Choroid plexus epithelial cell (primary cell): ENCODE data around the gene COG5.
"Not testable (repeated sequence)": the region's sequence is repeated elsewhere in the genome, so short reads cannot be mapped to it uniquely, and the experiment has no call there.

Experiments
- DNase-seq: peaks from one replicate; pipeline ENCODE4 v3.0.0-alpha.2; 2010; ENCODE audit warnings: low read depth
- H3K4me3 ChIP-seq: 2 replicates; pipeline ENCODE4 v1.5.1; 2011; ENCODE audit warnings: low read depth, mild to moderate bottlenecking, control low read depth, low read length, moderate library complexity
- TF ChIP-seq, protein P1 (sequence below): conservative IDR thresholded peaks from 2 replicates; pipeline ENCODE4 v1.5.1; 2011; ENCODE audit warnings: low read depth, mild to moderate bottlenecking, control low read depth, inconsistent platforms, low read length, moderate library complexity

Gene COG5

DNA sequence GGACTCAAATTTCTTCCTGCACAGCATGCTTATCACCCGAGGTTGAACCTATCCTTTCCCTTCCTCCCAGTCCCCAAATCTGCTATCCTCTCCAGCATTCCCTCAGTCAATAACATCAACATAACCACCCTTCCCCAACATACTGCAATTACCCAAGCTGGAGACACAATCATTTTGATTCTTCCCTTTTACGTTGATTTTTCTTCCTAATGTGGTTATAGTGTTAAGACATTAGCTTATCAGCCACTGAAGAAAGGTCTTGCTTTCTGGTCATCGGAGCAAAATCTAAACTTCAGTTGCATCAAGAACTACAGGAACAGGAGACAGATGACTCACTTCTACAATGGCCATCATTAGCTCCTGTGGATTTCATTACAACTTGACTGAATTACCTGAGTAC lies 398.4 kb downstream of the COG5 start:
- DNase-seq: no peak
- H3K4me3 ChIP-seq: no peak overlapping the region
- TF ChIP-seq, protein P1, sequence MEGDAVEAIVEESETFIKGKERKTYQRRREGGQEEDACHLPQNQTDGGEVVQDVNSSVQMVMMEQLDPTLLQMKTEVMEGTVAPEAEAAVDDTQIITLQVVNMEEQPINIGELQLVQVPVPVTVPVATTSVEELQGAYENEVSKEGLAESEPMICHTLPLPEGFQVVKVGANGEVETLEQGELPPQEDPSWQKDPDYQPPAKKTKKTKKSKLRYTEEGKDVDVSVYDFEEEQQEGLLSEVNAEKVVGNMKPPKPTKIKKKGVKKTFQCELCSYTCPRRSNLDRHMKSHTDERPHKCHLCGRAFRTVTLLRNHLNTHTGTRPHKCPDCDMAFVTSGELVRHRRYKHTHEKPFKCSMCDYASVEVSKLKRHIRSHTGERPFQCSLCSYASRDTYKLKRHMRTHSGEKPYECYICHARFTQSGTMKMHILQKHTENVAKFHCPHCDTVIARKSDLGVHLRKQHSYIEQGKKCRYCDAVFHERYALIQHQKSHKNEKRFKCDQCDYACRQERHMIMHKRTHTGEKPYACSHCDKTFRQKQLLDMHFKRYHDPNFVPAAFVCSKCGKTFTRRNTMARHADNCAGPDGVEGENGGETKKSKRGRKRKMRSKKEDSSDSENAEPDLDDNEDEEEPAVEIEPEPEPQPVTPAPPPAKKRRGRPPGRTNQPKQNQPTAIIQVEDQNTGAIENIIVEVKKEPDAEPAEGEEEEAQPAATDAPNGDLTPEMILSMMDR: no peak

DNA sequence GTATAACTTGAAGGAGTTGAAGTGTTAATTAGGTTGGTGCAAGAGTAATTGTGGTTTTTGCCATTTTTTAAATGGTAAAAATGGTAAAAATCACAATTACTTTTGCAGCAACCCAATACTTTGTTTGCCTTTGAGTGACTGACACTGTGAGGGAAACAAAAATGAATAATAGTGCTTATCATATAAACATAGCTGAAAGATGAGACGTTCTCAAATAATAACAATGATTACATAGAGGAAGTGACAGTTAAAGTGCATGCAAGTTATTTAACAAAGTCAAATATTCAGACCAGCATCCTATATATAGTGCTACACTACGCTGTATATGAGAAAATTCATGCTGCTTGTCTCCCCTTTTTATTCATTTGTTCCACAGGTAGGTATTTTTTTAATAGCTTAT lies 399.6 kb downstream of the COG5 start:
- TF ChIP-seq, protein P1: no peak

DNA sequence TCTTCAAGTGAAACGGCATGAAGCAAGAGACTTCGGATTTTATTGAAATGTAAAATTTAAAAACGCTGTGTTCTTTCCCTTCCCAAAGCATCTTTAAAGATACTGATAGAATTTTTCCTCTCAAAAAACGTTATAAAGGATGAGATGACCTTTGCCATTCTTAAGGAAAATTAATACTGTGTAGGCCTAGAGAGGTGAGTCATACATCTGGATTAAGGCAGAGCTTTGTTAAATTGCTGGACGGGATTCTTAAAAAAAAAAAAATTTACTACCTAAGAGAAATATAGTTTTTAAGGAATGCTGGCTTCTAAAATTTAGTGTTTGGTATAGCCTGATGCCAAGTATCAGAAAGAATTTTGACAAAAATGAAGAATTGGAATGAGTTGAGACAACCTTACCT lies 401.2 kb downstream of the COG5 start:
- H3K4me3 ChIP-seq: no peak overlapping the region
- no peak for DNase-seq
- TF ChIP-seq, protein P1: no peak

More for the DNA sequence above, 399.6 kb downstream of the COG5 start:
- DNase-seq: peak; percentile 22
- no peak overlapping the region for H3K4me3 ChIP-seq

DNA sequence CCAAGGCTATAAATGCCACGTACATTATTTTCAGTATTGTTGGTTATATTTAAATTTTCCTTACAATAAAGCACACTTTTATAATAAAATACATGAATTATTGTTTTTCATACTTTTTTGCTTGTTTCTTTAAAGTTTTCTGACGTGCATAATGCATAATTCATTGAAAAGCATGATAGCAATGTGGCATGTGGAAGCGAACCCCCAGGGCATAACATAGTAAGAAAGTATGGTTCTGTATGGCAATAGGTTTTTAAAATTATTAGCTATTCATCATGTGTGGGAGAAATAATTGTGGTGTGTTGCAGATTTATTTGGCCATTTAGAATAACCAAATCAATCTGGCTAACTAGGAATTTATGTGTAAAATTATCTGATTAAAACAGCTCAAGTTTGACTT lies 402.3 kb downstream of the COG5 start:
- TF ChIP-seq, protein P1: no peak
- no peak for DNase-seq
- no peak overlapping the region for H3K4me3 ChIP-seq

DNA sequence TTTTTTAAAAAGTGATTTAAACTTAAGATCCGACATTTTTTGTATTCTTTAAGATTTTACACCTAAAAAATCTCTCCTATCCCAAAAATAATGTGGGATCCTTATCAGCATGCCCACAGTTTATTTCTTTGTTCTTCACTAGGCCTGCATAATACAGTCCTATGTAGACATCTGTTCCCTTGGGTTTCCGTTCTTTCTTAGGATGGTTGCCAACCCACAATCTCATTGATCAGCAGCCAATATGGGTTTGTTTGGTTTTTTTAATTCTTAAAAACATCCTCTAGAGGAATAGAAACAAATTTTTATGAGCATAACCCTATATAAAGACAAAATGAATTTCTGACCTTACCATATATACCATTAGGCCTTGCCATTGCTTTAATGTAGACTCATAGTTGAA lies 403.3 kb downstream of the COG5 start:
- H3K4me3 ChIP-seq: no peak overlapping the region
- DNase-seq: no peak
- TF ChIP-seq, protein P1: no peak

DNA sequence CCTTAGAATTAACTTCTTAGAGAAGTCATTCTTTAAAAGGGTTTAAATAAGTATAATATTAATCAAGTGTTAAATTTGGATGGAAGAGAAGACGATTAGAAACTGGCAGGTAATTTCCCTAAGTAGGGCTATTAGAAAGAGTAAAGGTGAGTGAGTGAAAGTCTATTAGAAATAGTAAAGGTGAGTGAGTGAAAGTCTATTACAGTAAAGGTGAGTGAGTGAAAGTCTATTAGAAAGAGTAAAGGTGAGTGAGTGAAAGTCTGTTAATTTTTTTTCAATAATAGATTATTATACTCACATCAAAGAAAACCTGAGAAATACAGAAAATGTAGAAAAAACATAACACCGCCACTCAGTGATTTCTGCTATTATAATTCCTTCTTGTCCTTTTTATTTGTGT lies 405.7 kb downstream of the COG5 start:
- TF ChIP-seq, protein P1: no peak
- H3K4me3 ChIP-seq: no peak overlapping the region
- DNase-seq: no peak

DNA sequence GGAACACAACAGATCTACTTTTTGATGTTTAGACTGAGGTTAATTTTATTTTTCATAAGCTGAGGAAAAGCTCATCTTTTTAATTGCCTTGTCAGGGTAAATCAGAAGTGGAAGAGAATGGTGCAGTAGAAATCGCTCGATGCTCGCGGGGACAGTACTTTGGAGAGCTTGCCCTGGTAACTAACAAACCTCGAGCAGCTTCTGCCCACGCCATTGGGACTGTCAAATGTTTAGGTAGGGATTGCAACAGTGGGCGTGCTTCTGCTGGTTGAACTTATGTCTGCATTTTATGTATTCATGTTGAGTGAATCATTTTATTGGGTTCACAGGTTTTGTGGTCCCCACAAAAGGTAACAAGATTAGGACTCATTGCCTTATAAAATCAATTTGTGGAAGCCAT lies 406.6 kb downstream of the COG5 start:
- no peak overlapping the region for H3K4me3 ChIP-seq
- DNase-seq: no peak
- TF ChIP-seq, protein P1: no peak

DNA sequence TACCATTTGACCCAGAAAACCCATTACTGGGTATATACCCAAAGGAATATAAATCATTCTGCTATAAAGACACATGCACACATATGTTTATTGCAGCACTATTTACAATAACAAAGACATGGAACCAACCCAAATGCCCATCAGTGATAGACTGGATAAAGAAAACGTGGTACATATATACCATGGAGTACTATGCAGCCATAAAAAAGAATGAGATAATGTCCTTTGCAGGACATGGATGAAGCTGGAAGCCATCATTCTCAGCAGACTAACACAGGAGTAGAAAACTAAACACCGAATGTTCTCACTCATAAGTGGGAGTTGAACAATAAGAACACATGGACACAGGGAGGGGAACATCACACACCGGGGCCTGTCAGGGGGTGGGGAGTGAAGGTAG lies 408.0 kb downstream of the COG5 start:
- not testable (repeated sequence) for DNase-seq, H3K4me3 ChIP-seq
